ENCODE data around the gene TTC8. TPM values are rescaled to one million over a fixed set of nuclear protein-coding genes. Genes with fewer than 3 reads are reported as not detected.
"Not testable (repeated sequence)": the region's sequence is repeated elsewhere in the genome, so short reads cannot be mapped to it uniquely, and the experiment has no call there.

The TTC8 gene
- total RNA-seq = 23.8 and 28.1 TPM in 2 replicates

DNA sequence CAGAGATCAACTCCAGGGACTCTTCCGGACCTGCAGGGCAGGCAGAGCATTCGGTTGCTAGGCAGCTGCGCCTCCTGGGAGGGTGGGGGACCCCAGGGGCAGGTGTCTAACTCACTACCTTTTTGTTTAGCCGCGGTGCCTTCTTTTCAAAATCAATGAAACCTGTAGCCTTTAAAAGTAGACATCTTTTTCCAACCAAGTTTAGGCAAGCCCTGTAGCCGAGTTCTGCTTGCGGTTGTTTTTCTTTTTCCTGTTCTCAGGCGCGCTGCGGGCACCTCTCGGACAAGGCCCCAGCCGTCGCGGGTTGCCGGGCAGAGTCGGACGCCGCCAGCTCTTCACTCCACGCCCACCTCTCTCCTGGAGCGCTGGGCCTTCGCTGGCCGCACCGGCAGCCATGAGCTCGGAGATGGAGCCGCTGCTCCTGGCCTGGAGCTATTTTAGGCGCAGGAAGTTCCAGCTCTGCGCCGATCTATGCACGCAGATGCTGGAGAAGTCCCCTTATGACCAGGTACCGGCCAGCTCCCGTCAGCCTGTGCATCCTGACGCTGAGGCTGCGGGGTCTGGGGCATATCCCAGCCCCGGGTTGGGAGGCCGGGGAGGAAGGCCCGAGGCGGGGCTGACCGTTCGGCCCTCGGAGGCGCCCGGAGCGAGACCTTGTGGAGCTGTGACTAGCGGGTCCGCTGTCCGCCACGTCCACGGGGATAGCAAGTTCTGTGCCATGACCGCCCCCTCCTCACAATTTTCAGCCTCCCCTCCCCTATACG, at the start of gene TTC8:
TTC8 (plus strand) TSS at position 338 of the 764 bp plus-strand sequence; CDS start at position 395, 57 bp downstream.
- peak within 1 kb of the TSS; percentile 85 for H3K4me3 ChIP-seq (ENCODE audit: low read depth, low read length)
- TF ChIP-seq CTCF (IDR thresholded peaks at IDR 0.05; ENCODE audit: insufficient read depth, low read depth, low read length) = no peak
- DNase-seq (ENCODE audit: low read depth) = peak; percentile 93

DNA sequence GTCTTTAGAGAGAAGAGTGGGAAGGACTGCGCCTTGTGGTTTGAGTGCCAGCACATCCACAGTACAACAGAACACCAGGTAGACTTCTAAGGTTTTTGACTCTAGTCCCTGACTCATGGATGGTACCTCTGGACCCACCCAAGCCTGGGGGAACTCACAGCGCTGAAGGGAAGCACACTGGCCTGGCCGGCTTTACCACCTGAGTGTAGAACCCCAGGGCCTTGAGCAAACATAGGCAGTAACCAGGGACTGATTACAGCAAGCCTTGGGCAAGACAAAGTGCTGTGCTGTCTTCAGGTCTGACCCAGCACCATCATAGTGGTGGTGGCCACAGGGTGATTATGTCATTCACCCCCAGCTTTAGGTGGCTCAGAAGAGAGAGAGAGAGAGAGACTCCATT, 48.9 kb upstream of the TTC8 start:
- DNase-seq (ENCODE audit: low read depth) = no peak
- TF ChIP-seq CTCF (IDR thresholded peaks at IDR 0.05; ENCODE audit: insufficient read depth, low read depth, low read length) = no peak
- H3K4me3 ChIP-seq (ENCODE audit: low read depth, low read length) = no peak overlapping the region

- no peak for TF ChIP-seq CTCF (IDR thresholded peaks at IDR 0.05; ENCODE audit: insufficient read depth, low read depth, low read length)
- no peak overlapping the region for H3K4me3 ChIP-seq (ENCODE audit: low read depth, low read length)
- no peak for DNase-seq (ENCODE audit: low read depth)
These were observed 38.5 kb upstream of the TTC8 start for GRCh38 chr14:88785911-88786310.

DNA sequence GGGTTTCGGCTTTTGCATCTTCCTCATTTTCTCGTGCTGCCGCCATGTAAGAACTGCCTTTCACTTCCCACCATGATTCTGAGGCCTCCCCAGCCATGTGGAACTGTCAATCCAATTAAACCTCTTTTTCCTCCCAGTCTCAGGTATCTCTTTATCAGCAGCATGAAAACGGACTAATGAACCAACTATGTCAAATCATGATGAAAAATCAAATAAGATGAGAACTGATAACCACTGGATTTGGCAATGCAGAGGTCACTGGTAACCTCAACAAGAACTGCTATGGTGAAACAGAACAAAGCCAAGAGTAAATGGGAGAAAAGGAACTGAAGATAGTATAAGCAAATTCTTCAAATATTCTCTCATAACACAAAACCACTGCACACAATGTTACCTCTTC, 37.7 kb upstream of the TTC8 start:
- DNase-seq (ENCODE audit: low read depth) = no peak
- no peak for TF ChIP-seq CTCF (IDR thresholded peaks at IDR 0.05; ENCODE audit: insufficient read depth, low read depth, low read length)
- no peak overlapping the region for H3K4me3 ChIP-seq (ENCODE audit: low read depth, low read length)

DNA sequence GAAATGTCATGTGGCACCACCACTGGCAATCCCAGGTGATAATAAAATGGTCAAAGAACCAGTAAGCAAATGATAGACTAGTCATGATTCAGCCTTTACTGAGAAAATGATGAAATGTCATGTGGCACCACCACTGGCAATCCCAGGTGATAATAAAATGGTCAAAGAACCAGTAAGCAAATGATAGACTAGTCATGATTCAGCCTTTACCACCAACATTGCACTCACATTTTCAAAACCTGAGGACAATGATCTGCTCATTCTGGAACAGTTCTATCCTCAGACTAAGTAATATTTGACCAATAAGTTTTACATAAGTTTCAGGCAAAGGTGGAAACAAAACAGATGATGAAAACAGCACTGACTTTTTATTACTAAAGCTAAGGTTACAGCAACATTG, 34.9 kb upstream of the TTC8 start:
- not testable (repeated sequence) for H3K4me3 ChIP-seq (ENCODE audit: low read depth, low read length); DNase-seq (ENCODE audit: low read depth)

DNA sequence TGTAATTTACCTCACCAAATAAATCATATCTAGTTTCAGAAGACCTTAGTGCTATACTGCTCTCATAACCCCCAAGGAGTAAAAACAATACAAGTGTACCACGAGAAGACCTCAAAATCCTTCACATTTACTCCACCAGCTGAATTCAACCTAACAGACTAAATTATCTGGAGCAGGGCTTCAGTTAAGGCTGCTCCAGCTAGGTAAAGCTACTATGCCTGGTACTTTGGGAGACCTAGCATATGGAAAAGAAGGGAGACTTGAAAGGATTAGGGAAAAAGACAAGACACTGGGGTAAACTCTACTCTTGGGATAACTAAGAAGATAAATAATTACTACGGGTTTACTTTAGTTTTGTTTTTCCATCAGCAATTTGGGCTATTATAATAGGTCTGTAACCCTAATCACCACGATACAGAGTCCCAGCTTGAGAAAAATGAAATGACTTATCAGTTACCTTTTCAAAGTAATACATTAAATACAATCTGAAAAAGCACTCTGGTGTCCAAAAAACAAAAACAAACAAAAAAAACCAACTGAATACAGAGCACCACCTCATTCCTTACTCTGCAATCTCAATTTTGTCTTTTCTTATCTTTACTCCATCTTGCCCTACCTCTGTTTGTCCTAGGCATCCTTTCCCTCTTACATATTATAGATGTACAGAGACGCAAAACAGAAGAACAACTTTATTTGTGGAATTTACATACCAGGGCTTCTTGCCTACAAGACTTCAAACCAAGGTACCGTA, 33.8 kb upstream of the TTC8 start:
- no peak for TF ChIP-seq CTCF (IDR thresholded peaks at IDR 0.05; ENCODE audit: insufficient read depth, low read depth, low read length)
- DNase-seq (ENCODE audit: low read depth) = no peak
- no peak overlapping the region for H3K4me3 ChIP-seq (ENCODE audit: low read depth, low read length)

DNA sequence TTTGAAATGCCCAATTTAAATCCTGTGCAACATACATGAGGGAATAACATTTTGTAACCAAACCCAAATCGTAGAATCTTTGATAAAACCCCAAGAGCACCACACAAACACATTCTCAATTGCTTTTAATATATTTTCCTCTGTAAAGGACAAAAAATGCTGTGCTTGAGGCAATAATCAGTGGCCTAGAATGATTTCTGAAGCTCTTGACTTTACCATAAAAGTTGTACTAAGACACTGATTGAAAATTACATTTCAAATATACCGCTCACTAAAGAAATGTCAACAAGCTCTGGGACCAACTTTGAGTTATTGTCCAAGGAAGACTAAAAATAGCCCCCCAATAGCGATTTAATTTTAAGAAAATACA, 33.2 kb upstream of the TTC8 start:
- no peak for TF ChIP-seq CTCF (IDR thresholded peaks at IDR 0.05; ENCODE audit: insufficient read depth, low read depth, low read length)
- DNase-seq (ENCODE audit: low read depth) = no peak
- H3K4me3 ChIP-seq (ENCODE audit: low read depth, low read length) = no peak overlapping the region

Data from fibroblast of villous mesenchyme (primary cell).